Endometrial microvascular endothelial cells (primary cell): ENCODE results near the gene MSMB. TPM values are rescaled to one million over a fixed set of nuclear protein-coding genes. Genes with fewer than 3 reads are reported as not detected.

Source experiments
- in situ Hi-C: cut with HindIII; loops from 2 replicates; pipeline ENCODE4 v1.10.0; 2017; ENCODE audit warnings: low sequenced_read_pairs, low pct_unique_long_range_greater_than_20kb; ENCODE audit errors: inconsistent ontology term
- total RNA-seq: library from RNA; depleted of rRNA; stranded (reverse); fragments of >200 nt; gene quantifications from one replicate; pipeline ENCODE4 v1.2.3, GENCODE V29; 2015; ENCODE audit errors: inconsistent ontology term

MSMB gene
- total RNA-seq, 1 donor from 2014 or later: not detected

GRCh38 chr10:46048152-46048551 is 2.1 kb upstream of the MSMB start:
- in situ Hi-C loops: no loop called here

DNA sequence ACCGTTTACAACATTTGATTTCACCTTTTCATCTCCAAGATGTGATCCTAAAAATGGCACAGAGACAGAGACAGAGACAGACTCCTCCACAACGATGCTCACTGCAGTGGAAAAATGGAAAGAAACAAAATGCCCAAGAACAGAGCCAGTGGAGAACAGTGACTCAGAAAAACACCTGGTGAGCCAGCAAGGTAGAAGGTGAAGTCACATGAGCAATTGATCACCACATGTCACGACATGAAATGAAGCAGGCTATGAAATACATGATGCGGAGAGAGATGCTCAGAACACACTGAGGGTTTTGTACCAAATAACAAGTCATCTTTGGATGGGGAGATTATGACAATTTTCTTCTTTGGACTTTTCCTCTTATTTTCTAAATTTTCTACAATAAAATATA is 3.5 kb downstream of the MSMB start:
- in situ Hi-C loops: no loop called here

DNA sequence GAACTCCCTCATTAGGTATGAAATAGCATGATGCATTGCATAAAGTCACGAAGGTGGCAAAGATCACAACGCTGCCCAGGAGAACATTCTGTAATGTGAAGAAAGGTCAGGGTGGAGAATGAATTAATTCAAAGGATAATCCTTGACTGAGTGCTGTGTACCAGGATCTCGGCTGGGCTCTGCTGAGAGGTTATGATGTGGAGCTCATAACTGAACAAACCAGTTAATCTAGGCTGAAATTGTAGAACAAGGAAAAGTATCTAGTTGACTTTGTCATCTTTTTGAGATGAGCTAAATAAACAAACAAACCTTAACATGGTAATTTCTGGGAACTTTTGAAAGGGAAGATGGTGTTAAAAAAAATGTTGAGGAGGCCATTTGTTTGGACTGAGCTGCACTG is 6.1 kb downstream of the MSMB start:
- in situ Hi-C loops: no loop called here

DNA sequence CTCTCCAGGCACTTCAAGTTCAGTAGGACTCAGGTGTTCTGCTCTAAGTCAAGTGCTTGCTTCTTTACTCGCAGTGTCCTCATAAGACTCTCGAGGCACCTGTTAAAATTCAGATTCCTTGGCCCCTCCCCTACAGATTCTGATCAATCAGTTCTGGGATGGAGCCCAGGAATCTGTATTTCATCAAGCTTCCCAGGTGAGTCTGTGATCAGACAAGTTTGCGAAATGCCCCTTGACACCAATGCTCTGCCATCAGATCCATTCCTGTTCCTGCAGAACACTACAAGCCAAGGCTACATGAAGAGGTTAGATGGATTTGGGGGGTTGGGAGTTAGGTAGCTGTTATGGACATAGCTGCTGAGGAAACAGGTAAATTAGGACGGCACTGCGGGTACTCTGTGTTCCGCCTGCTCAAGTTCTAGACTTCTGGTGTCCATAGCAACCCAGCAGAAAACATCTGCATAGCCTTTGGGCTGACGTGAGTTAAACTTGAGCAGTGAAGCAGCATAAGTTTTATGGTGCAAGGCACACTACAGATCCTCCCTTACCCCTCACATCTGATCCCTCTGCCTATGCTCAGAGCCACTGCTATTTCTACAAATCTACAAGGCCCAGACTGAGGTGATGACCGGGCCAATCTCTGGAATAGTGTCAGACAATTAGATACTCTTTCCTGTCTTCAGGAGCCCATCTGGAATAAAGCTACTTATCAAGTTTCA is 8.8 kb downstream of the MSMB start:
- in situ Hi-C loops: no loop called here

DNA sequence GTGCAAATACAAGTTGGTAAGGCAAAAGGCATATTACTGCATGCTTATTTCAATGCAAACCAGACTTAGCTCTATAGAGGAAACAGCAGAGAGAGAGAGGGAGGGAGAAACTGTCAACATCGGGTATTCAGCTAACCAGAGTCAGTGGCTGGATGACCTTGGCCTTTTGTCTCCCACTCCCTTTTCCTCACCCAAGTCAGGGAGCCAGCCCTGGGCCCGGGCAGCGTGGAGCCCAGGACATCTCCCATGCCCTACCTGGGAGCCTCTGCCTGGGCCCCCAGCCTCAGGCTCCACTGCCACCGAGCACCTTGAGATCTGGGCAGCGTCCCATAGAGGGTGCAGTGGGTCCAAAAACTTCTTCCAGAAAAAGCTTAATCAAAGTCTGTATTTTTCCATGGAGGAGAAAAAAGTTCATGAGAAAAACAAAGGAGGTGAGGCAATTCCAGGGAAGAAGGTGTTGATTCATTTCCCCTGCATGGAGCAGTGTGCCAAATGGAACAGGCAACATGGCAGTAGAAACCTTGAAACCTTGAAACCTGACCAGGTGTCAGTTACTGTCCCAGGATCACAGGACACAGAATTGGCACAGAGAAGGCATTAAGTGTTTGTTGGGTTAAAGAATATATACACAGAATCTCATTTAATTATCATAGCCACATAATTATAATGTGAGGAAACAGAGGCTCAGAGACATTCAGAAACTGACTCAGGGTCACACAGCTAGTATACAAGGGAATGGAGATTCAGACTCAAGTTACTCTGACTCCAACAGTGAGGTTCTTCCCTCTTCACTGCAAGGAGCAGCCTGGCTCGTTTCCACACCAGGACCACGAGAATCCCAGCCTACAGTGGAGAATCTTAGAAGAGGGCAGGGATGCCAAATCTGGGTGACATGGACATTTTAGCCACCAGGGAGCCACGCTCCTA is 9.9 kb downstream of the MSMB start:
- in situ Hi-C loops: no loop called here

DNA sequence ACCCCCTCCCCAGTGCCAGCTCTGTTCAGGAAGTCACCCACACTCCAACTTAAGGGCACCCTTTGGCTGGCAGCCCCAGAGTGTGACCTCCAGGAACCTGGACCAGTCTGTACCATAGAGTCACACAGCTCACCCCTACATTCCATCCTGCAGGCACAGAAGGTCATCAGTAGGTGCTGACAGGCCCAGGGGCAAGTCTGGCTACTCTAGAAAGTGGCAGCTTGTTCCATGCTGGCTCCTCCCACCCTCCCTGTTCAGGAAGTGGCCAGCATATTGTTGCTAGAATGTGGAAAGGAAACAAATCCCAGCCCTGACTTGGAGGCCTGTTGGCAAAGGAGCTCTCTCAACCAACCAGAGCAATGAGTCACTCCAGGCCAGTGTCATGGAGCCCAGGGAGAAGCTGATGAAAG is 12.5 kb downstream of the MSMB start:
- in situ Hi-C loops: no loop called here

GRCh38 chr10:46031648-46032532 is 14.2 kb downstream of the MSMB start:
- in situ Hi-C loops: no loop called here

GRCh38 chr10:46030091-46030937 is 15.8 kb downstream of the MSMB start, which contains the start of gene NCOA4:
TSS of gene NCOA4 (minus strand) at chr10:46030623. CDS start at chr10:46016680, 13,943 bp downstream.
- in situ Hi-C loops: no loop called here

- in situ Hi-C loops: no loop called here
These were observed 16.5 kb downstream of the MSMB start for GRCh38 chr10:46029461-46030030.

- in situ Hi-C loops: no loop called here
These were observed 17.2 kb downstream of the MSMB start for GRCh38 chr10:46028584-46029460.

DNA sequence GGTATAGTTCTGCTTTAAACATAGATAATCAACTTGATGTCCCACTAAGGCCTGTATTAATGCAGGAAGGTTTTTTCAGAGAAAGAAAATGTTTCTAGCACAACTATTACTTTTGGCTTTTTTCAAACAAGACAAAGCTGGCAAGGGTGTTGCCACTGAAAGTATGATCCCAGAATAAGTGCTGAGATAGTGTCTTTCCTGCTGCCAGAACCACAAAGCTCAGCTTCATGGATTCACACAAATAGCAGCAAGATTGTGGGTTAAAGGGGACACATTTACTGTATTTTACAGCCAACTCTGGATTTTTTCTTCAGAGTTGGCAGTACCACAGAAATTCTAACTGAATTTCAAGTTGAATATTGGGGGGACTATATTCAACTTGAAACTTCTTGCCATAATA is 20.0 kb downstream of the MSMB start:
- in situ Hi-C loops: no loop called here

- in situ Hi-C loops: no loop called here
These were observed 20.7 kb downstream of the MSMB start for GRCh38 chr10:46025406-46025805.

DNA sequence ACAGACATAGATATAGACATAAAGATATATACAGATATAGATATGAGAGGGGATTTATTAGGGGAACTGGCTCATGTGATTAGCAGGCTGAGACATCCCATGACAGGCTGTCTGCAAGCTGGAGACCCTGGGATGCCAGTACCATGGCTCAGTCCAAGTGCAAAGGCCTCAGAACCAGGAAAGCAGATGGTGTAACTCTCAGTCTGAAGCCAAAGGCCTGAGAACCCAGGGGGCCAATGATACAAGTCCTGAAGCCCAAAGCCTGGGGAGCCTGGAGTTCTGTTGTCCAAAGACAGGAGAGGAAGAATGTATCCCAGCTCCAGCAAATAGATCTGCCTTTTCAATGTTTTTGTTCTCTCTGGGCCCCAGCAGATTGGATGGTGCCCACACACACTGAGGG is 21.1 kb downstream of the MSMB start:
- in situ Hi-C loops: no loop called here

DNA sequence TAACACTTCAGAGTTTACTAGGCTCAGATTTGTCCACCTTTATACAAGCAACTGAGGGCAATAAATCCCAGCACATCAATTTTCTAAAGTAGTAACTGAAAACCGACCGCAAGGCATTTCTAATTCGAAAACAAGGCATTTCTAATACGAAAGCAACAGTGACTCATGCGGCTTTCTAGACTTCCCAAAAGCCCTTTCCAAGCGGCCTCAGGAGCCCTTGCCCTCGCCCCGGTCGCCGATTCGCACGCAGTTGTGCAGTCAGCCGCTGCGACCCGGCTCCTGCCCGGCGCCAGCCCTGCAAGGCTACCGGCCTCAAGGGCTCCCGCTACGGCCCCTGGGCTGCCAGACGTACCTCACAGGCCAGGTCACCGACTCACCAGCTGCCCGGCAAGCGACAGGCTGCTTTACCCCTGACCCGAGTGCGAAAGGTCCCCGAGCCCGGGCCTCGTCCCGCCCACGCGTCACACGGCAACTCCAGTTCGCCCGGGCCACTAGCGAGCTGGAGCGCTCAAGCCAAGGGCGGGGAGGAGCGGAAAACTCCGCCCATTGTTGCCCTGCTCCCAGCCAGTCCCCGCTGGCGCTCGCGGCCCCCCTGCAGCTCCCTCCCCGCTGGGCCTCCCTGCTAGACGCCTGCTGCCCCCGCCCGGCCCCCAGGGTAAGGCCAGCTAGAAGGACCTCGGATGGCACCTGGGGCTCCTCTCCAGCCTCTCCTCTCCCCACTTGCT is 22.9 kb downstream of the MSMB start:
- in situ Hi-C loops: no loop called here

DNA sequence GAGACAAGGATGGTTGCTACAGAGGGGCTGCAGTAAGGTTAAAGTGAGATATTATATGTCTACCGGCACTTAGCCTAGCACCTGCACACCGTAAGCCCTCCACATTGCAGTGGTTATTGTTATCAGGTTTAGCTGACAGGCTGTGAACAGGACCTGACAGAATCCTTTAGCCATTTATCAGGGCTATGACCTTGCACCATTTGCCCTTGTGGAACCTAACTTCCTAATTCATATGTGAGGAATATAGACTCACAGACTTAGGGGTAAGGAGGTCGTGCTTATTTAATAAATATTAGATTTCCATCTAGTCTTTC is 25.8 kb downstream of the MSMB start:
- in situ Hi-C loops: no loop called here

GRCh38 chr10:46019569-46020343 is 26.3 kb downstream of the MSMB start:
- in situ Hi-C loops: no loop called here
